Epidermal melanocyte (primary cell): Measurements from ENCODE around the gene MEIOB.
"Not testable (repeated sequence)": the region's sequence is repeated elsewhere in the genome, so short reads cannot be mapped to it uniquely, and the experiment has no call there.

Experiments
- DNase-seq: peaks from one replicate; pipeline ENCODE4 v3.0.0; 2011; ENCODE audit warnings: low spot score; ENCODE audit not compliant: insufficient read length

MEIOB gene

DNA sequence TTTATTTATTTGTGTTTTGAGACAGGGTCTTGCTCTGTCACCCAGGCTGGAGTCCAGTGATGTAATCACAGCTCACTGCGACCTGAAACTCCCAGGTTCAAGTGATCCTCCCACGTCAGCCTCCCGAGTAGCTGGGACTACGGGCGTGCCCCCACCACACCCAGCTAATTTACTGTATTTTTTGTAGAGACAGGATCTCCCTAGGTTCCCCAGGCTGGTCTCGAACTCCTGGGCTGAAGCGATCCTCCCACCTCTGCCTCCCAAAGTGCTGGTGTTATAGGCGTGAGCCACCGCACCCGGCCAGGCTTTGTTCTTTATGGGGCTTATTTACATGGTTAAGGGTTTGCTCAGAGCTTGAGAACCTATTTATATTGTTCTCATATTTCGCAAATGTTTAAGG, 5.8 kb upstream of the MEIOB start:
- DNase-seq = no peak

DNA sequence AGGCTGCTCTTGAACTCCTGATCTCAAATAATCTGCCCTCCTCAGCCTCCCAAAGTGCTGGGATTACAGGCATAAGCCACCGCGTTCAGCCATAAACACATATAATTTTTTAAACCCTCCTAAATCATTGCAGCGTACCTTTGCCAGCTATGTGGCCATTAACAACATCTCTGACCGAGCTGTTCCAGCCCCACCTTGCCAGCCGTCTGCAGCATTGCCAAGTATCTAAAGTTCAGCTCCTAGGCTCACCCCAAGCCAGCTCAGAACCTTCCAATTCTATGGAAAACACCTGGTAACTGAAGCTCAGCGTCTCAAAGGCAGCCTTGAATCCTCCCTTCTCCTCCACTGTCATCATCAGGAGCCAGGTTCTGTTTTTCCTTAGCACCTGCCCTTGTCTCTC, 5.1 kb upstream of the MEIOB start:
- no peak for DNase-seq

DNA sequence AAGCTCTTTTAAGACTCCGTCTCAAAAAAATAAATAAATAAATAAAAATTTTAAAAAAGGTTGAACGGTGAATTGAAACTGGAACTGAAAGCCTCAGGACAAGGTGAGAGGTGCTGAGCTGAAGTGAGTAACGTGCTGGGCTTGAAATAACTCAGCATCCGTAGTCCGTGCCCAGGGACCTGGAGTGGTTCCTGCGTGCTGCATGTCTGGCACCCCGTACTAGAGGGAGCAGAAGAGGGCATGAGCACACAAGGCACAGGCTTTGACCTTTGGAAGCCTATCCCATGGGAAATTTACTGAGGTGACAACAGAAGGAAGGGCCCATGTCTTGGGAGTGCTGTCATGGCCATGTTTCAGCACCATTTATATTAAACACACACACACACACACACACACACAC, 4.5 kb upstream of the MEIOB start:
- DNase-seq = no peak

DNA sequence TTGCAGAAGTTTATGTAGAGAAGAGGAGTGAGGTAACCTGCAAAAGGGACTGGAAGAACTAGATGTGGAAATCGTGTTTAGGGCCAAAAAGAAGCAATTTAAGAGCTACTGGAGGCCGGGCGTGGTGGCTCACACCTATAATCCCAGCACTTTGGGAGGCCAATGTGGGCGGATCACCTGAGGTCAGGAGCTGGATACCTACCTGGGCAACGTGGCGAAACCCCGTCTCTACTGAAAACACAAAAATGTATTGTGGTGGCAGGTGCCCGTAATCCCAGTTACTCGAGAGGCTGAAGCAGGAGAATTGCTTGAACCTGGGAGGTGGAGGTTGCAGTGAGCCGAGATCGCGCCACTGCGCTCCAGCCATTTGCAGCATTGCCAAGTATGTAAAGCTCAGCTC, 4.1 kb upstream of the MEIOB start:
- not testable (repeated sequence) for DNase-seq

DNA sequence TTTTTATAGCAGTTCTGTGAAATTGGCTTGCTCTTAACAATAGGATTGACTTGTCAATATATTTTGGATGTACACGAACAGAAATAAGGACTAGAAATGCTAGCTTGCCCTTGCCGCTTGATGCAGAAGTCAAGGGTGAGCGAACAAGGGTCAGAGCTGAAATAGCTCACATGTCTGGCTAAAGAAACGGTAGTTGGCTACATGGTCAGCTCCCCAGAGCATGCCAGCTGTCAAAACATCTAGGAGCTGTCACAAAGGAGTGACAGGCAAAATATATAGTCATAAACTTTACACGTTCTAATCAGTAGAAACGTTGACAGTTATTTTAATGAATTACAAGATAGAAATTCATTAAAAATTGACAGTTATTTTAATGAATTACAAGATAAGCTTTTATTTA, 2.9 kb upstream of the MEIOB start:
- DNase-seq = no peak

DNA sequence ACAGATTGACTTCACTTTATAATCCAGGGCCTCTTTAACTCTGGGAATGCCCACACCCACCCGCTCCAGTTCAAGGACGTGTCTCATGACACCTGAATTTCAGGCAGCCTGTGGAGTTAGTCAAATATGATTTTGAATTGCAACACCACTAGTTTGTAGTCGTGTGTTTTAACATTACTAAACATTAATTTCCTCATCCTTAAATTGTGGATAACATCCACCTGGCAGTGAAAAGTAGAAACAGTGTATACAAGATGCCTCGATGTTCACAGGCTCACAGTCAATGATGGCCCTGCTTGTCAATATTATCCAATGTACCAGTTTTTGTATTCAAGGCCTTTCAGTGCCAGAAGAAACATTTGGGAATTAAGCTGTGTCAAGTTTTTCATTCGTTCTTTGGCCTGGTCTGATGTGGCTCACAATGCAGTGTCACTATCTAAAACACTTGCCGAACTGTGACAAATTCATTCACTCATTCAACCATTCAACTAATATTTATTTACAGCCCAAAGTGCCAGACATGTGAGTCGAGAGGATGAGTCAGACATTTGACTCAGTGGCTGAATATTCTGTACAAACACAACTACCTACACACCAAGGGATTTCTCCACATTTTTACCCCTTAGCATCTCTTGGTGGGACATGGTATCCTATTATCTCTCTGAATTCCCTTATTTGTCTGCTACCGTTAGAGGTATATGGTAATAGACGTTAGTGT, 1.4 kb downstream of the MEIOB start:
- DNase-seq = no peak

DNA sequence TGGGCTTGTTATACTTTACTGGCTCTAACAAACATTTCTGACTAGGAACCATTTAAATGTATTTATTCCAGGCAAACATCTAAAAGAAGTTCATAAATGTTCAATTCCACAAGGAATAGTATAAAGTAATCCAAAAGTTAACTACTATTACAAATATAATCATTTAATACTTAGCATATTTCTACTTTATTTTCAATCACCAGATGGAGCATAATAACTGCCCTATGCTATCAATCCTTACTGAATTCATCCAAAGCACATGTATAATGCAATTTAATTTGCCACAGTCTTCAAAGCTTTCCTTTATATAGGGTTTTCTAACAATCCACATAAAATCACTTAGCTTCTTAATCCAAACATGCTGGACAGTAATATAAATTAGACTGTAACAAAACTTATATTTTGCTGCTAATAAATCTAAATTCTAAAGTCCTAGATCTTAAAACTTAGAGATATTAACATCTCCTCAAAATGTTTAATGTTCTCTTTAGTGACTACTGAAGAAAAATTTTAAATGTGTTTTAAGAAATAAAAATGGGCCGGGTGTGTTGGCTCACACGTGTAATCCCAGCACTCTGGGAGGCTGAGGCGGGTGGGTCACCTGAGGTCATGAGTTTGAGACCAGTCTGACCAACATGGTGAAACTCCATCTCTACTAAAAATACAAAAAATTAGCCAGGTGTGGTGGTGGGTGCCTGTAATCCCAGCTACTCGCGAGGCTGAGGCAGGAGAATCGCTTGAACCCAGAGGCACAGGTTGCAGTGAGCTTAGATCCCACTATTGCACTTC, 5.9 kb downstream of the MEIOB start:
- DNase-seq = no peak

DNA sequence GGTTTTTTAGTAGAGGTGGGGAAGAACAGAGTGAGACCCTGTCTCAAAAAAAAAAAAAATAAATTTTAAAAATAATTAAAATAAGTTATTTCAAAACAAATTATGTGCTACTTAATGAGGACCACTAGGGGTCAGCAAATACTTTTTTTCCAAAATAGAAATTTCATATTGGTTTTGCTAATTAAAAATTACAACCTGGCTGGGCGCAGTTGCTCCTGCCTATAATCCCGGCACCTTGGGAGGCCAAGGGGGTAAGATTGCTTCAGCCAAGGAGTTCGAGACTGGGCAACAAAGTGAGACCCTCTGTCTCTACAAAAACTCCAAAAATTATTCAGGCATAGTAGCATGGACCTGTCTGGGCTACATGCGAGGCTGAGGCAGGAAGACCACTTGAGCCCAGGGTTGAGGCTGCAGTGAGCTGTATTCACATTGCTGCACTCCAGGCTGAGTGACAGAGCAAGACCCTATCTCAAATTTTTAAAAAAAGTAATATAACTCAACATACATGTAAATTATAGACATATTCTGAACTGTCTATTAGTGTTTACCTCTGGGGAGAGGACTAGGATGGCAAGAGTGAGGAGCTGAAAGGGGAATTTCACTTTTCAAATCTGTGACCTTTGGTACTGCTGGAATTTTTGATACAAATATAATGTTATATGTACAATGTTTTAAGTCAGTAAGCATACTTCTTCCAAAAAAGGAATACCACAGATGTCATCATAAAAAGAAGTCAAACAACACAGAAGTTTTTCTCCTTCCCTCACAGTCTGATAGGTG, 8.1 kb downstream of the MEIOB start:
- DNase-seq = no peak

DNA sequence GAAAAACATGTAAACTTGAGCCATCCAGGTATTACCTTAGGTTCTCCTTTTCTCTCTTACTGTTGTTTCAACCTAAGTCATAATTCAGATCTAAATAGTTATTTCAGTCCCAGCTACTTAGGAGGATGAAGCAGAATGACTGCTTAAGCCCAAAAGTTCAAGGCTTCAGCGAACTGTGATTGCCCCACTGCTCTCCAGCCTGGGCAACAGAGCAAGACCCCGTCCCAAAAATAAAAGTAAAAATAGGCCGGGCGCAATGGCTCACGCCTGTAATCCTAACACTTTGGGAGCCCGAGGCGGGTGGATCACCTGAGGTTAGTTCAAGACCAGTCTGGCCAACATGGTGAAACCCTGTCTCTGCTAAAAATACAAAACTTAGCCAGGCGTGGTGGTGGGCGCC, 9.6 kb downstream of the MEIOB start:
- DNase-seq = no peak

DNA sequence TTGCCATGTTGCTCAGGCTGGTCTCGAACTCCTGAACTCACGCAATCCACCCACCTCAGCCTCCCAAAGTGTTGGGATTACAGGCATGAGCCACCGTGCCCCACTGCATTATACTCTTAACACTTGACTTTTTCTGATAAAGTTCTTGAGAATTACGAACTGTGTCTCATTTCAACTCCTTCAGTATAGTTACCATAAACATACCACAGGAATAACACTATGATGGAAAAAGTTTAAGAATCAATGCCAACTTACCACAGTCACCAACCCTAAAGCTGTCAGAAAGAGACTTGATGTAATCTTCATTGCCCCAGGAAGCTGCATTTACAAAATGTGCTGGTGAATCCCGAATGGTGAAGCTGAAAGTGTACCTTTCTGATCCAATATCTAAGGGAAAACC, 10.2 kb downstream of the MEIOB start:
- no peak for DNase-seq

DNA sequence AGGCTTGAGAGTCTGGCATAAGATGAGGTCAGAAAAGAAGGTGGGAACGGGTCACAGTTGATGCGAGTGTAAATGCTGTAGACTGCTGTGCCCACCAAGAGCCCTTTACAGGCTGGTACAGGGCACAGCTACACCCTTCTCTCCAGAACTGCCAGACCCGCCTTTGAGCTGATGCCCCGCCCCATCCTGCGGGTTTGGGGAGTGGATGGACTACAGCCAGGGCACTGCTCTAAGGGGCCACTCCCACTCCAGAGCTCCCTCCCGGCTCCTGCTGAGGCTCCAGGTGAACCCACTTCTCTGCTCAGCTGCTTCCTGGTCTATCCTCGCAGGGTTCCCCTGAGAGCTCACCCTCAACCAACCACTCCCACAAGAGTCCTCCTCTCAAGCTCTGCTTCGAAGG, 12.3 kb downstream of the MEIOB start:
- DNase-seq = no peak

DNA sequence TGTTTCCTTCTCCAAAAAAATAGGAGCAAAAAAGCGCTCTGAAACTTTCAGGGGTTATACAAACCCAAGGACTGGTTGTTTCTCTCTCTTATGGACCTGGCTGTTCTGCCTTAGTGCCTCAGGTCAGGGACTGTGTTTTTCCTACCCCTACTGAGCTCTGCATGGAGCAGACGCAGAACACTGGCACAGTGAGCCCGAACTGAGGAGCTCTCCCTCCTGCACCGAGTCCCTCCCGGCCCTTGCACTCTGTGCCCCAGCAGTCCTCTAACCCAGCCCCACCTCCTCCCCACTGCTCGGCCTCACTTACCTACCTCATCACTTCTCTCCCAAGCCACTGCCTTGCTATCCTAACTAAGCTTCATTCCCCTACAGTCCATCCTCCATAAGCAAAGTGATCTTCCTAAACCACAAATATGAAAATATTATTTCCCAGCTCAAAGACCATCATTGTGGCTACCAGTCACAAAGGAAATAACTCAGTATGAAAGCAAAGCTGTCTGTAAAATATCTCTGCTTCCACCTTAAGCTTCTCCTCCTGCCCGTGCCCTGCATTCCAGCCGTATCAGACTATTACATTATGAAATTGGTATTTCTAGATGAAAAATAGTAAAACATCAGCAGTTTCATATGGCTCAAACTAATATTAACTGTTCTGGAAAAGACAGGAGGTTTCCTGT, 13.6 kb downstream of the MEIOB start:
- no peak for DNase-seq

DNA sequence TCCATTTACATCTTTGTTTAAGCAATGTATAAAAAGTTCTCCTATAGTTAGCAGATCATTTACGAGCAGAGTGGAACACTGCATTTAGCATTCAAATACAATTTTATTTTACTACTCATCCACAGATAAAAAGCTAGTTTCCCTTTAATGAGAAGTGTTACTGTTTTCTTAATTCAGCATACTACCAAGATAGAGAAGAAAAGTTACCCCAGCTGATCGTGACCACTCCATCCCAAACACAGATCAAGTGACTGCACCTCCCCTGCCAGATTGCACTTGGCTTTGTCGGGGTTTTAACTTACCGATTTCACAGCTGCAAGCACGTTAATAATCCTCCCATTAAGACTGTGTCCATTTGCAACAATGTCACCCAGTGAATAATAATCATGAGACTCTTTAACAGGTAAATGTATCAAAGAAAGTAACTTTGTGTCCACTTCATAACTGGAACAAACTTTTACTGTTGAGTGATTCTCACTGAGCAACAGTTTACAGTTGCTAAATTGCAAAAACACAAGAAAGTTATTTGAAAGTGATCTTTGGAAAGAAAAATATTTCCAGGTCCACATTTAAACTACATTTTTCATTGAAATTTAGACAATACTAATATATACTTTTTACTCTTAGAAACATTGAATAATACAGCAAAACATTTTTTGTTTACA, 14.4 kb downstream of the MEIOB start:
- DNase-seq = no peak

DNA sequence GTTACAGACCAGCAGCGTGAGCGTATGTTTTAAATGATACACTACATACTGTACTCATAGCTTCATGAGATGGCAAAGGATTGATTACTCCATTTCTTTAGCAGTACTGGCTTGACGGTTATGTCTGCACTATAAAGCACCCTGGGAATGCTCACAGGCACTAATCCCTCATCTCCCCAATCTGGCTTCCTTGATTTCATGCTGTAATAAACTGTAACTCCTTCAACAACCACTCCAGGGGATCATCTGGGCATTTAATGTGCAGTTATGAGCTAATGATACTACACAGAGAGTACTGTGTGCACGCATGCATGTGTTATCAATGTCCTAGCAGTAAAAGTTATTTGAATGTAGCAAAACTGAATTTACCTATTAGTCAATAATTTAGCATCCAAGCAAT, 20.2 kb downstream of the MEIOB start:
- no peak for DNase-seq

DNA sequence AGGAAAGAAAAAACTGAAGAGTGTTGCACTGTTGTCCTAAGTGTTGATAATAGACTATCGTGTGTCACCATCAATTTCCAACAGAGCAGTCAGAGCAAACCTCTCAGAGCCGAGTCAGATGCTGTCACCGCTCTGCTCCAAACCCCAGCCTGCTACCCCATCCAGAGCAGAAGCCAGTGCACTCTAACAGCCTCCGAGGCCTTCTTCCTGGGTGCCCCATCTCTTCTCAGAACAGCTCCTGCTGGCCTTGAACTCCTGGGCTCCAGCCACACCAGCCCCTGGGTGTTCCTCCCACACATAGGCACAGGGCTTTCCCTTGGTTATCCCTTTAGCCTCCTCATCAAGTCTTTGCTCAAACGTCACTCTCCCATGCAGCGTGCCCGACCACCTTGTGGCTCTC, 21.0 kb downstream of the MEIOB start:
- no peak for DNase-seq

DNA sequence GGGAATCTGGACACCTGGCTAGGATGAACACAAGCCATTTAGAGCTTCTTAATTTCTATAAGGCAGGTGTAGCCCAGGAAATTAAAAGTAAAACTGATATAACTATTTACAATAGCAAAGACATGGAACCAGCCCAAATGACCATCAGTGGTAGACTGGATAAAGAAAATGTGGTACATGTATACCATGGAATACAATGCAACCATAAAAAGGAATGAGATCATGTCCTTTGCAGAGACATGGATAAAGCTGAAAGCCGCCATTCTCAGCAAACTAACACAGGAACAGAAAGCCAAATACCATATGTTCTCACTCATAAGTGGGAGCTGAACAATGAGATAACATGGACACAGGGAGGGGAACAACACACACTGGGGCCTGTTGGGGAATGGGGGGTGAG, 25.5 kb downstream of the MEIOB start:
- DNase-seq = no peak

DNA sequence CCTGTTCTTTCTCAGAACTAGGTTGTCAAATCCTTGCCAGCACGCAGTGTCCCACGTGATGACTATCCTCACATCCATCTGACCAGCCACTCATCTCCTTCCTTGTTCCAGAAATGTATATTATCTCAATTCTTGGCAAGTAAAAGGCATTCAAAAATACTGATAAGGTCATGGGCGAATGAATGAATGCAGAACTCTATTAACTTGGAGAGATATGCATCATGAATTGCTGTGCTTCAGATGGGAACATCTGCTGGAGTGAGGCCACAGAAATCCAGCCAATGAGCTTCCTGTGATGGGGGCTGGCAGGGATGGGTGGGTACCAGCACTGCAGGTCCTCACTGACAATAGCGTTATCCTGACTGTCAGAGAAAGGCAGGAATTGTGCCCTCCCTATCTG, 26.0 kb downstream of the MEIOB start:
- DNase-seq = no peak

DNA sequence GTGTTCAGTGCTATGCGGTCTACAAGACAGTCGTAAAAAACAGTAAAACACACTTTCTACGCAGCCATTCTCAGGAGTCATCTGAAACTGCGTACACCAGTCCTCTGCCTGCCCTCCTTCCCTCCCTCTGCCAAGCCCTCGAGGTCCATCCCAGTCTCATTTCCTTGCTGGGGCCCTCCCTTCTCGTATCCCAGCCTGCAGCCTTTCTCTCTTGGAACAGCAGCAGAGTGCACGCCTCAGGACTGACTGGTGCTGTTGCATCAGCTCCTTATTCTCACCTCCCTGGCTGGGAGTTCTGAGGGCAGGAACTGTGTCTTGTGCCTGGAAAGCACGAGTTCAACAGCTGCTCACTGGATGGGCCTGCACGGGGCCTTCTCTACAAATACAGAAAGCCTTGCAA, 32.4 kb downstream of the MEIOB start:
- DNase-seq = peak; percentile 80

DNA sequence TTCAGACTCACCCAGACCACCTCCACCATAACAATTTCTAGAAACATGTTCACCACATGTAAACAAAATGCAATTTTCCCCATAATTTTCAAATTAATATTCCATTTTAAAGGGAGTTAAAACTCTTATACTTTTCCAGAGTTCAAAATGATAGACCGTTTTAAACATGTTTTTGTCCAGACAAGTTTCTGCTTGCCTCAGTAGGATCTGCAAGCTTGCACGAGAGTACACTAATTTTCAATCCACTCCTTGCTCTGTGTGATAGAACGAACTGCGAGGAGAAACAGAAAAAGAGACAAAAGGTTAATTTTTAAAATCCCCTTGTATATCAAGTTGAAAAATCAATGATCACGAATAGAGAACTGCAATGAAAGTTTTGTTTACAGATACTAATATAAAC, 37.9 kb downstream of the MEIOB start:
- no peak for DNase-seq

DNA sequence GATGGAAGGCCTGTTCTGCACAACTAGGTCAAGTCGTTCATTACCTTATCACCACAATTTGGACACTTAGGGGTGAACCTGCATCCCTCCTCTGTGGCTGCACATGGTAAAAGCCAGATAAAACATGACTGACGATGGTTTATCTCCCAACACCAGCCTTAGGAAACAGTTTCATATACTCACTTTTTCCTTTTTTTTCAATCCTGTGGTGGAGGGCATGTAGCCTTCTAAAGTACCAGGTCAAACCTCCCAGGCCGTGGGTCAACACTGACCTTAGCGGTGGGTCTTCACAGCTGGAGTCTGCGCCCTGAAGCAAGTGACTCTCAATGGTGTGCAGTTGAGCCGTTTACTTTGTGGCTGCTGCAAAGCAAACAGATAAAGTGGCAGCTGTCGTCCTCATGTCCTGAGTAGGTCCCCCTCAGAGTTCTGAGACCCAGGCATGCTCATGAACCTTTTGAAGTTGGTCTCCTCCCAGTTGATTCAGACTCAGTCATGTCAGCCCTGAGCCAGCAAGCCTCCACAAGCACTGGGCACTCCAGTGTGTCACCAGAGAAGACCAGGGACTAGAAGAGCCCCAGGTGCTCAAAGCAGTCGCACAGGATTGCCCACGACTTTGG, 39.0 kb downstream of the MEIOB start:
- no peak for DNase-seq
